GM19025 (cell line): ENCODE data around the gene SERBP1.
A peak's percentile ranks its signal among the peaks of the same experiment; 100 is the strongest.
"Not testable (repeated sequence)": the region's sequence is repeated elsewhere in the genome, so short reads cannot be mapped to it uniquely, and the experiment has no call there.

Experiments used
- ATAC-seq: cut with Tn5 transposase; IDR thresholded peaks from one replicate; pipeline ENCODE4 v1.9.1; 2021; ENCODE audit warnings: mild to moderate bottlenecking, low read depth, moderate library complexity; ENCODE audit not compliant: unreplicated experiment

Gene SERBP1

GRCh38 chr1:67430358-67431155 lies at the start of gene SERBP1:
Gene SERBP1, minus strand, starts transcription at chr1:67430402. Its CDS starts 102 bp downstream, at chr1:67430300.
- ATAC-seq: peak; percentile 89

DNA sequence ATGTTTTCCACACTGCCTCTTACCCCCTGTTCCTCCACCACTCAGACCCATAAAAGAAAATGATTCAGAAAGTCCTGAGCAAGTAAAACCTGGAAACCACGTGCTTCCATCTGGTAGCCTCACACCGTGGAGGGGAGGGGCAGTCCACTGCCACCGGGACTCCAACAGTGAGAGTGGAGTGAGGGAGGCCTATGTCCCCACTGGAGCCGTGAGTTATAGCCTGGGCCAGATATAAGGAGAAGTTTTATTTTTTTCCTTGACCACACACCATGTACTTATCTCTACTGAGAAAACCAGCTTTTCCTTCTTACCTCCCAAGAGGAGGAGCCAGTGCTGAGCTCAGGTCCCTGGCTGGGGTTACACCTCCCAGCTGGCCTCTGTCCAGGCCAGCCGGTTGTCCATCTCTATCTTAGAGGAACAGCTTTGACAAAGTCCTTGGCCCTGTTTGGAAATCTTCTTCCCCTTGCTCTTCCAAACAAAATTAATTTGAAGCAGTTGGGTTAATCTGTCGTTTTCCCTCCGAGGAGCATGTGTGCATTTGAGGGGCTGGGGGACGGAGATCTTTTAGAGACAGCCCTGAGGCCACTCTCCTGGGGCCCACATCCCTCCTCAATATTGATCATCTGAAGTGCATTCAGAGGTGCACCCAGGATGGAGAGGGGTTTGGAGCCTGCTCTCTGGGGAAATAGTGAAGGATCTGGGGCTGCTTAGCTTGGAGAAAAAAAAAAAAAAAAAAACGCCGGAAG lies 49.1 kb upstream of the SERBP1 start:
- ATAC-seq: no peak

- no peak for ATAC-seq
These were observed 46.7 kb upstream of the SERBP1 start for GRCh38 chr1:67476906-67477305.

DNA sequence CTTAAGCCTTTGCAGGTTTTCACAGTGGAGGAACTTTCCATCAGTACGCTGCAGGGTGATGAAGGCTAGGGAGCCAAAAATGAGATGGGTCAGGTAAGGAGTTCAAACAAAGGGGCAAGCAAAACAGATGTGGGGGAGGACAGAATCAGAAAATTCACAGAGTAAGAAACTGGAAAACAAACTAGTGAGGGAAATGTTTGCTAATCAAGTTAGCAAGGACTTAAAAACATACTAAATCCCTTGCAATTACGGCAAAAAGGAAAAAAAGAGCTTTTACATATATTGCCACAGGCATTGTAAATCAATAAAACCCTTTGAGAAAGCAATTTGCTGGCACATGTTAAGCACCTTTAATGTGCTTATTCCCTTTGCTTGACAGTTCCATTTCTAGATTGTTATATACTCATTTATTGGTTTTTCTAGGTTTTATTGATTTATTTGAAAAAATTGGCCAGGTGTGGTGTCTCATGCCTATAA lies 45.8 kb upstream of the SERBP1 start:
- no peak for ATAC-seq

DNA sequence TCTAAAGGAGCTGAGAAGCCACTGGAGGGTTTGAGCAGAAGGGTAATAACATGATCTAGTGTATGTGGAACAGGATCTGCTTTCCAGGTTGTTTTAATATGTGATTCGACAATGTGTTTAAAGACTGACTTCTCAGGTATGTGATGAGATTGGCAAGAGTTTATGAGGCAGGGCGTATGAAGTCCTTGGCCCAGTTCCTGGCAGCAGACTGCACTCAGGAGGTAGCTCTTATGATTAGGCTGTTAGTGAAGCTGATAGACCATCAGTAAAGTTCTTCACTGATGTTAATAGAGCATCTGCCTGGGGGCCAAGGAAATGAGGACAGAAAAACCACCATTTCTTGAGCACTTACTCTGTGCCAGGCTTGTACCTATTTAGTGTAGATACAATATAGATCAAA lies 41.9 kb upstream of the SERBP1 start:
- no peak for ATAC-seq

- ATAC-seq: no peak
These were observed 39.2 kb upstream of the SERBP1 start for GRCh38 chr1:67469431-67469830.

DNA sequence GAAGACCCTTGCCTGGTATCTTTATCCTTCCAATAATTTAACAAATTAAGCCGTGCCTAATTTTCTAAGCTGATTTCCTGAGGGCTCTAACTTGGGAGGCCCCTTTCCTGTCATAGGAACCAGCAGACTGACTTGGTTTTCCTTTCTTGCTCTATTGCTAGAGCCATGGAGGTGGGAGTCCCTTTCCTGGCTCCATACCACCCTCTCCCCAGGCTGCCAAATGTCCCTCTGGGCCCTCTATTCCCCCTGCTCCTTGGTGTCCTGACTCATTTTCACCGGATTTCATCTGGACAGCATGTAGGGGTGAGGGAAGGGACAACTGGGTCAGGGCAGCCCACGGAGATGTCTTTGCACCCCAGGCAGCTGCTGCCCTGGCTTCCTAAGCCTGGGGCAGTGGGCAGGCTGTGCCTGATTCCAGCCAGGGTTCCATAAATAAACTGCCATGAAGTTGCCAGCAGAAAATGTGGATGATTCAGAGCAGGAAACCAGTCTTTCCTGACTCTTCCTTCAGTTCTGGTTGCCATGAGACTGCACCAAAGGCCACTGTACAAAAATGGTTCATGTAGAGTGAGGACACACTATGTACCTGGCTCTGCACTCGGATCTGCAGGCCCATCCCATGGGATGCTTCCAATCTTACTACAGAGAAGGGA lies 38.0 kb upstream of the SERBP1 start:
- no peak for ATAC-seq

GRCh38 chr1:67465375-67465774 lies 35.2 kb upstream of the SERBP1 start:
- no peak for ATAC-seq

DNA sequence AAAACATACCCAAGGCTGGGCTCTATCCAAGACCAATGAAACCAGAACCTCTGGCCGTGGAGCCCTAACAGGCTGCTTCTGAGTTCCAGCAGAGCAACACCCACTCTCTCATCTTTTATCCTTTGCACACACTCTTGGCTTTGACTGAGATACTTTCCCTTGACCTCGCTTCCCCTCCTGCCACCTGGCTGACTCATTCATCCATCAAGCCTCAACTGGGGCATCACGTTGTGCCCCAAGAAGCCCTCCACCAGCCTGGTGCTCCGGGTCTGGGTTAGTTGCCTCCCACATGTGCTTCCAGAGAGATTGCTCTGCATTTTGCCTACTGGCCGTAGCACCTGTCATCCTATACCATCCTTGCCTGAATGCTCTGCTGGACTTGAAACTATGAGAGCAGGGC lies 34.5 kb upstream of the SERBP1 start:
- ATAC-seq: no peak

- no peak for ATAC-seq
These were observed 33.9 kb upstream of the SERBP1 start for GRCh38 chr1:67464058-67464457.

DNA sequence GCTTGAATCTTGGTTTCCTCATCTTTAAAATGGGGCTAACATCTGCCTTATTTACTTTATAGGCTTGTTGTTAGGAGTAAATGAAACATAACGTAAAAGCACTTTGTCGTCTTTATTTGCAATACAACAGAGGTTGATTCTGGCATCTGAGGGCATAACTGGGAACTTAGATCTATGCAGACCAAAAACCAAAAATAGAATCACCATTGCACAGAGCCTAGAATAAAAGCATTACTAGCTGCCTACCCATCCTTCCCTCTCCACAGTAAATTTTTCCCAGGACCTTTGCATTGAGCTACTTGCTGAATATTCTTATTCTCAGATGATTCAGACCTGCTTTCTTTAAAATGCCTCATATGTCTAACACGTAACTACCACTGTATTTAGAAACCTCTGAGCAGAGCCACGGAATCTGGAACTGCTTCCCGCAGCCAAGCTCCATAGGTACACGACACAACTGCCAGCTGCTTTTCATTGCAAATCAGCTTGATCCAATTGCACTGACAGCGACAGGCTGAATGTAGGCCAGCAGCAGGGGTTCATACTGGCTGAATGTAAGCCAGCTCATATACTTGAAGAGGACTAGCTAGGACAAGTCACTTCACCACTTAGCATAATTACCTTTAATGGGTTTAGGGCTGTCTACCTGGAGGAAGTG lies 33.2 kb upstream of the SERBP1 start:
- ATAC-seq: no peak

DNA sequence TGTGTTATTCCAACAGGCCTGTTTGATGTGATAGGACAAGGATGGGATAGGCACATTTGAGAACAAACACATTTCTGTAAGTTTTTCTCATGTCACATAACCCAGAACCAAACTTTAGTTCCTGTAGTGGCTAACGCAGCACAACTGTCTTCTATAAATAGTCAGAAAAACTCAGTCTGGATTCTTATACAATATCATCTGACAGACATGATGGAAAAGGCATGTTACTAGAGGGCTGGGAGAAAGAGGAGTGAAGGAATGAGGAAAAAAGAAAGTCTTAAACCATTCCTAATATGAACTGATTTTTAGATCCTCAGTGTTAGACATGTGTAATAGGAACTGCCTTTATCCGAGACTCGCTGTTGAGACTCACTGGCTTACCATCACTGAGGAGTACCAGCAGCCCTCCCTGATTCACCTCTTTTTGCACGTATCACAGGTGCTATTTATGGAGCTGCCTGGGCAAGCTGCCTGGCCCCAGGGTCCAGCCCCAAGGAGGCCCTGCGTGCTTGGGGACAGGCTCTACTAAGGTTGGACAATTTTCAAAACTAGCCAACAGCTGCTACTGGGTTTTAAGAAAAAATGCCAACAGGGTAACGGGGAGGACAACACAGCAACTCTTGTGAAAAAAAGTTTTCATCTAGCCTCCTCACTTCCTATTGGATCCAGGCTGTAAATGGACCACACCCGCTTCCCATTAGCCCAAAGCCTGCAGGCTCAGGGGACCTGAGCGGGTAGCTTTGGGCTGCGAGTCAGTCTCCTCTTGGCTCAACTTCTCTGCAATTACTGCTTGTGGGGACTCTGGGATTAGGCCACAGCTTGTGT lies 30.7 kb upstream of the SERBP1 start:
- ATAC-seq: no peak

GRCh38 chr1:67459068-67459467 lies 28.9 kb upstream of the SERBP1 start:
- ATAC-seq: no peak

- no peak for ATAC-seq
These were observed 28.5 kb upstream of the SERBP1 start for GRCh38 chr1:67458663-67459062.

DNA sequence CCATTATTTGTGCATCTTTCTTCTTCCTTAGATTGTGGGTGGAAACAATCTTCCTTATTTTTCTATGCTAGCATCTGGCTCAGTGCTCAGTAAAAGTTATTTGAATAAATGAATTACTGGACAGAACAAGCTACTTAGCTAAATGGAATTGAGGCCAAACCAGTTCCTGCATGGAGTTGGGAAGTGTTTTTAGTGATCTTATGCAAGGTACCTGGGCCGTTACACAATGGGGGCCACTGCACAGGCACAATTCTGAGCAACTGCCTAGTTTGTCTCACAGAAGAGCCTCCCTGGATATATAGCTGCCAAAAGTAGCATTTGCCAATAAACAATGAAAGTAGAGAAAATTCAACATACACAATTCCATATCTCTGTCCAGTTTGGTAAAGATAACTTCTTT lies 27.0 kb upstream of the SERBP1 start:
- no peak for ATAC-seq

DNA sequence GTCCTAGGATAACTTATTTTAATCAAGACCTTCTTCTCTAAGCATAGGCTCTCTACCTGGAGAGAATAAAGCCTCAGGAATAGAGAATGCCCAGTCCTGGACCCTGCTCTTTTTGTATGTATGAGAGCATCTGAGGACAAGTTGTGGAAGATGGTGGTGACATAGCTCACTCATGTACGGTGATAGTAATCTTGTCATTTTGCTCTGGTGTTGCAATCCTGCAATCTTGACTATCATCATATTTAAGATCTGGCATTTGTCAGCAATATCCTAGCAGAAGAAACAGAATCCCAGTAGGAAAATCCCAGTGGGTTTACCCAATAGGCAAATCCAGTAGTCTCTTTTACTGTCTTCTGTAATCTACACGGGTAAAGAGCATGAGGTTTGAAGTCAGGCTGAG lies 21.6 kb upstream of the SERBP1 start:
- ATAC-seq: no peak

GRCh38 chr1:67451356-67451755 lies 21.2 kb upstream of the SERBP1 start:
- no peak for ATAC-seq

- ATAC-seq: no peak
These were observed 16.7 kb upstream of the SERBP1 start for GRCh38 chr1:67446893-67447292.

- ATAC-seq: not testable (repeated sequence)
These were observed 15.8 kb upstream of the SERBP1 start for GRCh38 chr1:67446014-67446413.

- ATAC-seq: no peak
These were observed 11.6 kb upstream of the SERBP1 start for GRCh38 chr1:67441739-67442281.
